Stimulated activated CD8-positive, alpha-beta memory T cell treated with anti-CD3 and anti-CD28 coated beads, Interleukin-4, amount 100 ng/mL, for 1 hour (primary cell): ENCODE data around the gene PDE6B.
"Not testable (repeated sequence)": the region's sequence is repeated elsewhere in the genome, so short reads cannot be mapped to it uniquely, and the experiment has no call there.

Source experiments
- DNase-seq, 2 donors: peaks; one replicate each; pipeline ENCODE4 v3.0.0-alpha.2; 2020; ENCODE audit warnings: low read depth in 2 of 2, low spot score in 1 of 2

PDE6B gene

DNA sequence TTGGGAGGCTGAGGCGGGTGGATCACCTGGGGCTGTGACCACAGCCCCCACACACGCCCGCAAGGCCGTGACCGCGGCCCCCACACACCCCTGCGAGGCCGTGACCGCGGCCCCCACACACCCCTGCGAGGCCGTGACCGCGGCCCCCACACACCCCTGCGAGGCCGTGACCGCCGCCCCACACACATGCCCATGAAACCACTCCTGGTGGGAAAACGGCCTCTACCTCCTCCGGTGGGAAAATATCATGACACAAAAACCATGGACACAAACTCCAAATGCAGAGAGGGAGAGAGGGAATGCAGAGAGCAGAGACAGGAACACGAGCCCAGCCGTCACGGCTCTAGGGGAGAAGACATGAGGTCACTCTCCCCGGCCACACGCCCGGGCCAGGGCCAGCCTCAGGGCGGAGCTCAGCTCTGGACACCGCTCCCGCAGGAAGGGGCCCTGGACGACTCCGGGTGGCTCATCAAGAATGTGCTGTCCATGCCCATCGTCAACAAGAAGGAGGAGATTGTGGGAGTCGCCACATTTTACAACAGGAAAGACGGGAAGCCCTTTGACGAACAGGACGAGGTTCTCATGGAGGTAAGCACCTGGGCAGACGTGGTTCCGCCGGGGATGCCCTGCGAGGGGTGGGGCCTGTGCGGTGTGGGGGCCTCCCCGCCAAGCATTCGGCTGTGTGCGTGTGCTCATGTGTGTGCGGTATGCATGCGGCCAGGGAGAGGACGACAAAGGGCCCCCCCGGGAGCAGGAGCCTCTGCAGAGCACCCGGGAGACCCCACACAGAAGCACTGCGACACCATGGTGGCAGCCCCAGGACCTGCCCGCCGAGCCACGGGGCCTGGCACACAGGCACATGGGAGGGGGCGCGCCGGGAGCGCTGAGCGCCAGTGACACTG, 31.3 kb downstream of the PDE6B start:
- no peak for DNase-seq

GRCh38 chr4:657338-657833, 32.0 kb downstream of the PDE6B start:
- no peak for DNase-seq

GRCh38 chr4:657834-658667, 32.7 kb downstream of the PDE6B start:
- no peak for DNase-seq

DNA sequence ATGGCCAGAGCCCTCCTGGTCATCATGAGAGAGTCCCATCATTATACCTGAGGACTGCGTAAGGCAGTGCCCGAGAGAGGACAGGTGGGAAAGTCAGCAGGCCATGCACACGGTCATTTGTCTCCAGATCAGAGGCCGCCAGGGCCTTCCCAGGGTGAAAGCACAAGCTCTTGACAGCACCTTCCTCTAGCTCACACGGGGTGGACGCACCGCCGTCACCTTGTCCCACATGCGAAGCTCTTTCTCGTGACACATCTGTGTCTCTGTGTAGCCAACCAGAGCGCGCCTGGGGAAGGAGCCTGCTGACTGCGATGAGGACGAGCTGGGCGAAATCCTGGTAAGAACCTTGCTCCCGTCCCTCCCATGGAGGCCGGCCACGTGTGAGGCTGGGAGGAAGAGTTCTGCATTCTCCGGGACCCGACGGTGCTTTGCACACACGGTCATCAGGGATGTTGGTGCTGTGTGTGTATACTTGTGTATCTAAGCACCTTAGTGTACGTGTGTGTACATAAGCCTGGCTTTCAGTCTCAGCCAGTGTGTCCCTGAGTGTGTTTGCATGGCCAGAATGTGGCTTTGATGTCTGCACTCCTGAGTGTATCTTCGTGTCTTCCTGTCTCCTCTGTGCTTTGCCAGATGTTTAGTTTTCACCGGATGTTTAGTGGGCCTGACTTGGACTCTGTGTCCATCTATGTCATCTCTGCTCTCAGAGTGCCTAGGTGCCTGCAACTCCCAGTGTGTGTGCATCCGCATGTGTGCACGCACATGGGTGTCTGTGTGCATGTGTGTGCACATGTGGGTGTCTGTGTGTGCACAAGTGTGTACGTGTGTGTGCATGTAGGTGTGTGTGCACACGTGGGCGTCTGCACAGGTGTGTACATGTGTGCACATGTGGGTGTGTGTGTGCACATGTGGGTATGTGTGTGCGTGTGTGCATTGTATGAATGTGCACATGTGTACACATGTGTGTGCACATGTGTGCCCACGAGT, 33.6 kb downstream of the PDE6B start:
- DNase-seq: no peak

- DNase-seq: no peak
Measured at GRCh38 chr4:659851-660250, 34.5 kb downstream of the PDE6B start.

- DNase-seq: no peak
Measured at GRCh38 chr4:660401-660800, 35.0 kb downstream of the PDE6B start.

DNA sequence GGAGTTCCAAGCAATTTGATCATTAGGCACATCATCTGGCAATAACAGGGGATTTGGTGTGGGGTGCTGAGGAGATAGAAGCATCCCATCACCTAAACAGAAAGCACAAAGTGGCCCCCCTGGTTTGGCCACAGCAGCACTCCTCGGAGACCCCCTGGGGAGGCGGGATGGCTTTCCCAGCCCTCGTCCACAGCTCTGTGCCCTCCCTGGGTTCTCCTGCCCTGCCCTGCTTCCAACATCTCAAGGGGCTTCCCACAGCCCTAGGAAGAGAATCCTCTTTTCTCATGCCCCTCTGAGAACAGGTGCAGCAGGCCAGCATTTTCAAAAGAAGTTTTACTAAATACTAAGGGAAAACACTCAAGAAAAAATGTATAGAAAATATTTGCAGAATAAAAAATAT, 35.9 kb downstream of the PDE6B start:
- DNase-seq: no peak

DNA sequence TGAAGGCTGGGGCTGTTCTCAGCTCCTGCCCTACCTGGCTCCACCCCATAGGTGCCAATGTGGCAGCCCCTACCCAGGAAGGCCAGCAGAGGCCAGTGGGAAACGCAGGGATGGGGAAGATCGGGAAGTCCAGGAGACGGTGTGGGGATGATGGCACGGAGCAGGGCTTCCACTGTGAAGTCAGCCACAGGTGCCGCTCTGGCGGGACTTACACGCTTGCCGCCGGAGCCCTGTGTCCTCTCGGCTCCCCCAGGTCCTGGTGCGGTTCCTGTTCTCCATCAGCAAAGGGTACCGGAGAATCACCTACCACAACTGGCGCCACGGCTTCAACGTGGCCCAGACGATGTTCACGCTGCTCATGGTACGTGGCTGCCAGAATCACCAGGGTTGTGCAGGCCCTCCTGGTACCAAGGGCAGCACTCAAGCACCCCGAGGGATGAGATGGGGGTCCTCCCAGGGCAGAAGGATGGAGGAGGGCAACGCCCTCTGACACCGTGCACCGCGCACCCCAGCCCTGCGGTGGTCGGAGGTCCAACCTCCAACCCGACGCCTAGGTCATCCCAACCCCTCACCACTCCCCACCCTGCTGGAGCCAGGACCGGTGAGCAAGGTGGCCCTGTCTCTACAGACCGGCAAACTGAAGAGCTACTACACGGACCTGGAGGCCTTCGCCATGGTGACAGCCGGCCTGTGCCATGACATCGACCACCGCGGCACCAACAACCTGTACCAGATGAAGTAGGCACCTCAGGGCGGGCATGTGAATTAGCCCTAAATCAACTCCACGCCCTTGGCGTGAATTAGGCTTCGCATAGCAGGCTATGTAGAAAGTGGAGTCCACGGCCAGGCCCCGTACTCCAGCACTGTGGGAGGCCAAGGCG, 36.7 kb downstream of the PDE6B start:
- no peak for DNase-seq

DNA sequence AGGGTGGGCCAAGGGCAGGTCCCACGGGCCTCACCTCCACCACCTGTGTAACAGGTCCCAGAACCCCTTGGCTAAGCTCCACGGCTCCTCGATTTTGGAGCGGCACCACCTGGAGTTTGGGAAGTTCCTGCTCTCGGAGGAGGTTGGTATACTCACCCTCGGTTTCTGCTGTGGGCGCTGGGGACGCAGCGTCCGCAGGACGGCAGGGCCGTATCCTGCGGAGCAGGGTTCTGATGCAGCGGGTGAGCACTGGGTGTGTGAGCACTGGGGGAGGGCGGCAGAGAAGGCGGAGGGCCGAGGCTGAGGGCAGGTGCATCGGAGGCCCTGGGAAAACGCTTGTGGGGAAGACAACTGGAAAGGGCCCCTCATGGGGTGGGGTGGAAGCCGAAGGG, 37.7 kb downstream of the PDE6B start:
- DNase-seq: no peak

DNA sequence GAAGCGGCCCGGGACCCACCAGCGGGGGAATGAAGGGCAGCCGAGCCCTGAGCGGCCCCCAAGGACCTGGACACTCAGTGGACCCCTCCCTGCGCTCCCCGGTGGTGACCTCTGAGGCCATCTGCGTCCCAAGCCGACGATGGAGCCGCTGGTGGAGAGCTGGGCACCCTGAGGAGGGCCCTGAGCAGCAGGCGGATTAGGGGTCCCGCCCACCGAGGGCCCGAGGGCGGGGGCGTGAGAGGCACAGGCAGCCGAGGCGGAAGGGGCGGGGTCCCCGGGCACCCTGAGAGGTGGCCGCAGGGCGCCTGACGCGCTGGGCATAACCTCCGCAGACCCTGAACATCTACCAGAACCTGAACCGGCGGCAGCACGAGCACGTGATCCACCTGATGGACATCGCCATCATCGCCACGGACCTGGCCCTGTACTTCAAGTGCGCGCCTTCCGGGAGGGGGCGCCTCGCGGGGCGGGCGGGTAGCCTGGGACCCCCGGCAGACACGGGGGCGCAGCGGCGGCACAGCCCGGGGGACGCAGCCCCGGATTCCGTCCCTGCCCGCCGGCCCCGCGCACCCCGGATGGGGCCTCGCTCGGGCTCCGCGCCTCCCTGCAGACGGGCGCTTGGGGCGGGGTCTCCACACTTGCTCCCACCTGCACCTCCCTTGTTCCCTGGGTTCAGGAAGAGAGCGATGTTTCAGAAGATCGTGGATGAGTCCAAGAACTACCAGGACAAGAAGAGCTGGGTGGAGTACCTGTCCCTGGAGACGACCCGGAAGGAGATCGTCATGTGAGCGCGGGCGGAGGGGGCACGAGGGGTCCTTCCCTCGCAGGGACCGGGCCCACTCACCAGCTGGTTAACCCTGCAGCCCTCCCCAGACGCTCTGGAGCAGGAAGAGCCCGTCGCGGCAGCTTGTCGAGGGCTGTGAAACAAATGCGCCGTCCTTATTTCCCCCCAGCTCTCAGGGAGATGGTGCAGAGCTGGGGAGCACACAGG, 38.4 kb downstream of the PDE6B start:
- DNase-seq: peak; percentile 47 to 50

GRCh38 chr4:664713-665231, 39.4 kb downstream of the PDE6B start:
- no peak for DNase-seq

DNA sequence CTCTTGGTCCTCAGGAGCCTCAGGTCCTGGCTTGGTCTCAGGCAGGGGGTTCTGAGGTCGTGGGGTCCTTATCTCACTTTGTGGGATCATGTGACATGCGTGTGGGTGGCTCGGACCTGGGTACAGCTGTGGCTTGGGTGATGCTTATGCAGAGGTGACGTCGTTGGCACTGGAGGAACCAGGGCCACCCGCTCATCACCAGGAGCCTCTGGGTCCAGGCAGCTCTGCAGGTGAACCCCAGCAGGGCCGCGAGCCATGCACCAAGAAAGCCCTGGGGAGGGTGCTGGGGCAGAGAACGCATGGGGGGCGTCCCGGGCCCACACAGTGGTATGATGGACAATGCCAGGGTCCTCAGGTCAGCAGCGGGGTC, 40.0 kb downstream of the PDE6B start:
- DNase-seq: no peak

DNA sequence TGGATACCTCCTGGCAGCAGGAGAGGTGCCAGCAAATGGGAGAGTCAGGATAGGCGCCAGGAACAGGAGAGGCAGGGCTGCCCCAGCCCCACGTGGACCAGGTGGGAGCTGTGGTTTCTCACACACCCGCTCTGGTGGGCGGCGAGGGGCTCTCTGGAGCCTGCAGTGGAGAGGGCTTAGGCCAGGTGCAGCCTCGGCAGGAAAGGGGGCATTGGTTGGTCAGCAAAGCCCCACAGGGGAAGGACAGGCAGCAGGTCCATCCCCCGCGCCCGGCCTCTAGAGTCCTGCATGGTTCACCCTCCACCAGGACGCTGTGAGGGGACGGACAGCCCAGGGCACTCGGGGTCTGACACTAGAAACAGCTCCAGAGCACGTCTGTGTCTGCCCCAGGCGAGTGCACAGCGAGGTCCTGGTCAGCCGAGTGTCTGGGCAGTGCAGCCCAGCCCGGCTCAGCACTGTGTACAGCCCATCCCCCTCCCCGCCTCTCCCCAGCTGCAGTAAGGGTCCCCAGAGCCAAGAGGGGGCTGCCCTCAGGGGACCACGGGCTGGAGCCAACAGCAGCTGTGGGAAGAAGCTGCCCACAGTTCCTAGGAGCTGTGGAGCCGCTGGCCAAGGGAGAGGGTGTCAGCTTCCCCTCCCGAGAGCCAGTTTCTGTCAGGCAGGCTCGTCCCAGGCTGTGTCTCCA, 40.5 kb downstream of the PDE6B start:
- DNase-seq: no peak

DNA sequence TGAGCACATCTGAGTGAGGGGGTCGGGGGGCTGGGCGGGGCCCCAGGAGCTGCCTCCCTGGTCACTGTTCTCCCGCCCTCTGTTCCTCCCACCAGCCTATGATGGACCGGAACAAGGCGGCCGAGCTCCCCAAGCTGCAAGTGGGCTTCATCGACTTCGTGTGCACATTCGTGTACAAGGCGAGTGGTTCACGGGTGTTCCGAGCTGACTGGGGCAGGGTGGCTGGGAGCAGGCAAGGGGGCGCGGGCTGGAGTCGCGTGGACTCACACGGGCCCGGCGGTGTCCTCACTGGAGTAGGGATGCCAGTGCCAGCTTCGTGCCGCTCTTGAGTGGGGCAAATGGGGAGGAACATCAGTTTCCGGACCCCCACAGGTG, 41.0 kb downstream of the PDE6B start:
- no peak for DNase-seq

GRCh38 chr4:666822-667544, 41.6 kb downstream of the PDE6B start:
- no peak for DNase-seq

- no peak for DNase-seq
Measured at GRCh38 chr4:667545-667925, 42.2 kb downstream of the PDE6B start.

GRCh38 chr4:668219-668618, 42.8 kb downstream of the PDE6B start:
- DNase-seq: not testable (repeated sequence)
